HG03139 (cell line): ENCODE measurements around the gene CRIM1.
"Not testable (repeated sequence)": the region's sequence is repeated elsewhere in the genome, so short reads cannot be mapped to it uniquely, and the experiment has no call there.

Source experiments
- ATAC-seq: cut with Tn5 transposase; IDR thresholded peaks from one replicate; pipeline ENCODE4 v1.9.1; 2021; ENCODE audit not compliant: unreplicated experiment

Gene CRIM1

GRCh38 chr2:36351291-36351690 is 4.3 kb upstream of the CRIM1 start:
- no peak for ATAC-seq

GRCh38 chr2:36351736-36352349 is 3.7 kb upstream of the CRIM1 start:
- no peak for ATAC-seq

DNA sequence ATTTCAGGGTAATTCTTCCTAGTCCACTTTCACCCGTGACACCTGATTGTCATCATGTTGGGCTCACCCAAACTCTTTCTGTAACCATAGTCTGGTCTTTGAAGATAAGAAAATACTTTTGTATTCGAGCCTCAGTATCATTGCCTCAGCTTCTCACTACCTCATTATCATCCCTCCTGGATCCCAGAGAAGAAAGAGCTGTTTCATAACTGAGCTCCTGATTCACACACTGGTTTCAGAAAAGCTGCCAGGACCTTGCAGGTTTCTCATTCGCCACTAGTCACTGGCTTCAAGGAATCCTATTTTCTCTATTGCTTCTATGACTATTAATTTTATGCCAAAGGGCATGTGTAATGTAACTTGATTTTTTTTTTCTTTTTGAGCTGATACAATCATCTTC is 2.9 kb upstream of the CRIM1 start:
- no peak for ATAC-seq

GRCh38 chr2:36354811-36355150 is 797 bp upstream of the CRIM1 start:
- no peak for ATAC-seq

- ATAC-seq: peak; percentile 16
Measured at GRCh38 chr2:36355890-36356297, 316 bp downstream of the CRIM1 start.

DNA sequence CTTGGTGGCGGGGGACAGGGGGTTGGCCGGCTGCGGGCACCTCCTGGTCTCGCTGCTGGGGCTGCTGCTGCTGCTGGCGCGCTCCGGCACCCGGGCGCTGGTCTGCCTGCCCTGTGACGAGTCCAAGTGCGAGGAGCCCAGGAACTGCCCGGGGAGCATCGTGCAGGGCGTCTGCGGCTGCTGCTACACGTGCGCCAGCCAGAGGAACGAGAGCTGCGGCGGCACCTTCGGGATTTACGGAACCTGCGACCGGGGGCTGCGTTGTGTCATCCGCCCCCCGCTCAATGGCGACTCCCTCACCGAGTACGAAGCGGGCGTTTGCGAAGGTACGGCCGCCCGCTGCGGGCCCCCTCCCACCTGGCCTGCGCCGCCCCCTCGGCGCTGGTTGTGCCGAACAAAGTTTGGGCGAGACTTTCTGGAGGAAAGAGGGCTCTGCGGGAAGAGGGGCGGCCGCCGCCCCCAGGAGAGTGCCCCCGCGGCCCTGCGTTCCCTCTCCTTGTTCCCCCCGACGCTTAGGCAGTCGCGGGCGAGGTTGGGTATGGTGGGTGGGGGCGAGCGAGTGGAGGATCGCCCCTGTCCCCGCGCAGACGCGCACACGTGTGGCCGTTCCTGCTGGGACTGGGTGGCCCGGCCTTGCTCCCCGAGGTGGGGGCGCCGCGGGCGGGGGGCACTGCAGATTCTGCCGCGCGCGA is 866 bp downstream of the CRIM1 start:
- no peak for ATAC-seq

GRCh38 chr2:36356990-36357846 is 1.6 kb downstream of the CRIM1 start:
- ATAC-seq: peak; percentile 24

- no peak for ATAC-seq
Measured at GRCh38 chr2:36357847-36358659, 2.5 kb downstream of the CRIM1 start.

- ATAC-seq: no peak
Measured at GRCh38 chr2:36359067-36359466, 3.5 kb downstream of the CRIM1 start.

DNA sequence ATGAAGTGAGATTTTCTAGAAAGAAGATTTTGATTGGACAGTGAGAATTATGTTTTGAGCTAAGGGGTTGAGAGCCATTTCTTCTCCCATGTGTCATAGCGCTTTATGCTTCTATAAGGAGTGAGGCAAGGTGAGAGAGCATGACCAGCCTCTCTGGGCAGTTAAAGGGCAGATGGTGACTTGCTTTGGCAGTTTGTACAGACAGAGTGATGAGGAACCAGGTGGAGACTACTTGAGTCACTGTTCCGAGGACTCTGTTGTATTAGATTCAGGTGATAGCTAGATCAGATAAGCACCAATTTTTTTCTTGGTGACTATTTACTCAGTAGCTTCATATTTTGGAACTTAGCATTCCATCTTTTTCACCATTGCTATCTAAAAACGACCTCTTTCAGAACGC is 4.5 kb downstream of the CRIM1 start:
- no peak for ATAC-seq

GRCh38 chr2:36360834-36361233 is 5.3 kb downstream of the CRIM1 start:
- ATAC-seq: no peak

GRCh38 chr2:36361396-36361795 is 5.8 kb downstream of the CRIM1 start:
- ATAC-seq: no peak

DNA sequence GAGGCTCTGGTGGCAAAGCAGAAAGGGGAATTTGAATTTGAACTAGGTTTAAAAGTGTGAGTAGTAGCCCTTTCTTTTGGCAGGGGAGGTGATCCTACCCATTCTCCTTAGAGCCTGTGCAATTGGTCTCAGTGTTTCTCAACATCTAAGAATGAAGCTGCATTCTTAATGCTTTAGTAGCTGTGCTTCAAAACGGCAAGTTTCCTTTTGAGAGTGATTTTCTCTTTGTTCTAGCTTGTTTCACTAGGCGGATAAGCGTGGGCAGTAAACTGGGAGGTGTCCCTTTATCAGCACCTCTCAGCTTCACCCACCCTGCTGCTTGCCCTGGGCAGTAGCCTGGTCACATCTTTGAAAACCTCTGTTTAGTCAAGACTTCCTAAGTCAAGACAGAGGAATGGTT is 6.7 kb downstream of the CRIM1 start:
- no peak for ATAC-seq

GRCh38 chr2:36363085-36363484 is 7.5 kb downstream of the CRIM1 start:
- ATAC-seq: not testable (repeated sequence)

- ATAC-seq: no peak
Measured at GRCh38 chr2:36366491-36367120, 11.0 kb downstream of the CRIM1 start.

- no peak for ATAC-seq
Measured at GRCh38 chr2:36367486-36367885, 11.9 kb downstream of the CRIM1 start.

DNA sequence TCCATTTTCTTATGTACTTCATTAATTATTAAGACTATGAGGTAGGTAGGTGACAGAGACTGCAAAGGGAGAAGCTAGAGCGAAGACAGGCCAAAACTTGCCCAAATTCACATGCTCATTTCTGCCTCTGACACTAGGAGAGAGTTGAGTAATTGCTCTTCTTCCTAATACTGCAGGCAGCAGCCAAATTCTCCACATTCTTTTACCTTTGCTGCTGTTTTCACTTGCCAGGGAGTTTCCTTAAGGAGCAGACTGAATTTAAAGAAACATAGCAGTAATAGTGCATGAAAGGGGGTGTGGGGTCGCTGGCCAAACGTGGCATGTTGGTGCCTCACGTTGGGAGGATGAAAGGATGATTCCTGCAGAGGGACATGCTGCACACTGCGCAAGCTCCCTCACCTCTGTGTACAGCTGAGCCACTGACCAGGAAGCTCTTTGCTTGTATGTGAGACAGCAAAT is 12.3 kb downstream of the CRIM1 start:
- ATAC-seq: no peak

DNA sequence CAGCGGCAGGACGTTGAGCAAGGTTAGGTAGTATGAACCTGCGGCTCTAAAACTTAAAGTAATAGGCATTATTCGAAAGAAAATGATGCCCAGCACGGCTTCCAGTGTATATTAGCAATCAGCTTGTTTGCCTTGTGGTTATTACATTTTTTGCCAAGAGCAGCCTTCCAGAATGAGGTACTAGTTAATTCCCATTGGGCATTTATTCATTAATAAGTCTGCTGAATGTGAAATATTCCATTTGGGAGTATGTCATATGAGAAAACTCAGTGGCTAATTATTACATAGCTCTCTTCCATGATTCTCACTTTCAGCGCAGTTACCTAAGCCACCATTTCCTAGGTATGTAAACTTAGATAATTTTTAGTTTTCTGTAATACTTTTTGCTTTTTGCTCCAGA is 12.9 kb downstream of the CRIM1 start:
- no peak for ATAC-seq

GRCh38 chr2:36369163-36369562 is 13.6 kb downstream of the CRIM1 start:
- ATAC-seq: no peak

DNA sequence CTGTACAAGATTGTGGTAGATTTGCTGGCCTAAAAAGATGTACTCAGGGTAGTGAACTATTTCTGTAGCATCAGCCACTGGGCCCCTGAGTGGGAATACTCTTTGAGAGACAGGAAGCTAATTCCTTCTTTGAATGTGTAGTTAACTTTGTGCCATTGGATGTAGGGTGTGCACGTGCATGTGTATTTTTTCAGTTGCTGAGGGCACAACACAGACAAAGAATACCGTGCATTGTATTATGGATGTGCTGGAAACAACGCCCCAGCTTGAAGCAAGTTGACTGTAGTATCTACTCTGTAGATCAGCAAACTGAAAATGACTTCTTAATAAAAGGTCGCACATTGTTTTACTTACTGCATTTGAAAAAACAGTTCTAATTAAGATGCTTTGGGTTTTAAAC is 14.1 kb downstream of the CRIM1 start:
- no peak for ATAC-seq

DNA sequence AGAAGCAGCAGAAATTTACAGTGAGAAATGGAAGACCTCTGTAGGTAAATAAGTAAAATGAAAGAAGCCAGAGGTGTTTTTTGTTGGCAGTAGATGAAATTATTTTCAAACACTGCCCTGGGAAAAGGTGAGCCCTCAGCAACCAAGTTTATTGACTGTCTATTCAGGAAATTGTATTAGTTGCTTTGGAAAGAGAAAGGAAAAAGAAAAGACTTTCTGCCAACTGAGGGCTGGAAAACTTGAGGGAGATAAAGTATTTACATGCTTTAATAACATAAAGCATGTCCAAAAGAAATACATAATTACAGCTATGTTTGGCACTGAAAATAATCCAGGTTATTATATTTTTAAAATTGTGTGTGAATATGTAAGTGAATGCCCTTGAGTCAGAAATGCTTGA is 14.7 kb downstream of the CRIM1 start:
- ATAC-seq: no peak
